ENCODE results near the gene GBA3. TPM values are rescaled to one million over a fixed set of nuclear protein-coding genes. Genes with fewer than 3 reads are reported as not detected.

GBA3 gene
- not detected in 2 replicates for polyA plus RNA-seq (2013)

GRCh38 chr4:22692736-22693135 is at the start of gene GBA3:
TSS of gene GBA3 (plus strand) at chr4:22692937.
- Histone ChIP-seq H4K91ac (ENCODE audit: low read depth, low read length) (no peak within 1 kb of the TSS), H3K9ac (ENCODE audit: low read length) (no peak within 1 kb of the TSS), H2BK12ac (ENCODE audit: low read length) (no peak within 1 kb of the TSS), H3K4me1 (ENCODE audit: control insufficient read depth in 1 of 2, insufficient read depth in 2 of 2, low read length in 2 of 2) (peaks cover 0 to 2% of the 10 kb centered on the region in 2 experiments), H3K14ac (ENCODE audit: low read length) (no peak within 1 kb of the TSS), H3K4me2 (ENCODE audit: low read length) (no peak within 1 kb of the TSS), H3K4ac (ENCODE audit: low read depth, low read length) (no peak within 1 kb of the TSS), H3K79me2 (ENCODE audit: control insufficient read depth, insufficient read depth, low read length, poor library complexity) (no peaks in the 10 kb centered on the region), H2AK5ac (ENCODE audit: low read length) (no peak within 1 kb of the TSS), H2BK120ac (ENCODE audit: insufficient read depth, low read length, poor library complexity) (no peak within 1 kb of the TSS), H4K12ac (ENCODE audit: low read depth, low read length) (no peak within 1 kb of the TSS), H3K27ac (ENCODE audit: low read depth, low read length) (no peak within 1 kb of the TSS), H4K8ac (ENCODE audit: low read depth, low read length) (no peak within 1 kb of the TSS), H3K9me3 (ENCODE audit: insufficient read depth, low read depth, low read length) (no peaks in the 10 kb centered on the region), H3K27me3 (ENCODE audit: insufficient read depth, low read length) (no peaks in the 10 kb centered on the region), H3K4me3 (ENCODE audit: low read depth, low read length) (no peak within 1 kb of the TSS), H2BK5ac (ENCODE audit: low read depth, low read length, poor library complexity) (no peak within 1 kb of the TSS), H3K23ac (ENCODE audit: low read length) (no peak within 1 kb of the TSS), H3K18ac (ENCODE audit: low read length) (no peak within 1 kb of the TSS), H3K79me1 (ENCODE audit: low read length) (no peaks in the 10 kb centered on the region), H3K36me3 (ENCODE audit: control insufficient read depth in 1 of 2, insufficient read depth in 2 of 2, low read length in 2 of 2) (no peaks in the 10 kb centered on the region), H2AFZ (ENCODE audit: insufficient read depth, low read length, poor library complexity) (peak within 1 kb of the TSS; percentile 17)
- WGBS (ENCODE audit: extremely low coverage, insufficient coverage, insufficient read length): no CpG with 5 or more reads among the region's 1 CpG
- no peak for DNase-seq

GRCh38 chr4:22643952-22644351 is 48.8 kb upstream of the GBA3 start:
- H3K79me1 ChIP-seq (ENCODE audit: low read length): no peaks in the 10 kb centered on the region
- no peak overlapping the region for H3K9ac ChIP-seq (ENCODE audit: low read length)
- H3K4me2 ChIP-seq (ENCODE audit: low read length): no peak overlapping the region
- H3K4me1 ChIP-seq (ENCODE audit: control insufficient read depth in 1 of 2, insufficient read depth in 2 of 2, low read length in 2 of 2): no peaks in the 10 kb centered on the region
- no peak overlapping the region for H2BK5ac ChIP-seq (ENCODE audit: low read depth, low read length, poor library complexity)
- H3K79me2 ChIP-seq (ENCODE audit: control insufficient read depth, insufficient read depth, low read length, poor library complexity): no peaks in the 10 kb centered on the region
- no peak for DNase-seq
- no peaks in the 10 kb centered on the region for H3K9me3 ChIP-seq (ENCODE audit: insufficient read depth, low read depth, low read length)
- H3K23ac ChIP-seq (ENCODE audit: low read length): no peak overlapping the region
- H2BK12ac ChIP-seq (ENCODE audit: low read length): no peak overlapping the region
- H3K4me3 ChIP-seq (ENCODE audit: low read depth, low read length): no peak overlapping the region
- no peaks in the 10 kb centered on the region for H3K27me3 ChIP-seq (ENCODE audit: insufficient read depth, low read length)
- H3K14ac ChIP-seq (ENCODE audit: low read length): no peak overlapping the region
- no peak overlapping the region for H2BK120ac ChIP-seq (ENCODE audit: insufficient read depth, low read length, poor library complexity)
- no peak overlapping the region for H4K12ac ChIP-seq (ENCODE audit: low read depth, low read length)
- no CpG with 5 or more reads among the region's 4 CpGs for WGBS (ENCODE audit: extremely low coverage, insufficient coverage, insufficient read length)
- H2AFZ ChIP-seq (ENCODE audit: insufficient read depth, low read length, poor library complexity): no peak overlapping the region
- no peak overlapping the region for H3K4ac ChIP-seq (ENCODE audit: low read depth, low read length)
- H3K27ac ChIP-seq (ENCODE audit: low read depth, low read length): no peak overlapping the region
- H3K36me3 ChIP-seq (ENCODE audit: control insufficient read depth in 1 of 2, insufficient read depth in 2 of 2, low read length in 2 of 2): no peaks in the 10 kb centered on the region
- H4K91ac ChIP-seq (ENCODE audit: low read depth, low read length): no peak overlapping the region
- no peak overlapping the region for H4K8ac ChIP-seq (ENCODE audit: low read depth, low read length)
- H3K18ac ChIP-seq (ENCODE audit: low read length): no peak overlapping the region
- H2AK5ac ChIP-seq (ENCODE audit: low read length): no peak overlapping the region

GRCh38 chr4:22645481-22646182 is 47.1 kb upstream of the GBA3 start:
- Histone ChIP-seq H4K91ac (ENCODE audit: low read depth, low read length) (no peak overlapping the region), H3K4me3 (ENCODE audit: low read depth, low read length) (no peak overlapping the region), H3K14ac (ENCODE audit: low read length) (no peak overlapping the region), H3K4me2 (ENCODE audit: low read length) (no peak overlapping the region), H3K4ac (ENCODE audit: low read depth, low read length) (no peak overlapping the region), H2BK5ac (ENCODE audit: low read depth, low read length, poor library complexity) (no peak overlapping the region), H3K36me3 (ENCODE audit: control insufficient read depth in 1 of 2, insufficient read depth in 2 of 2, low read length in 2 of 2) (no peaks in the 10 kb centered on the region), H2AFZ (ENCODE audit: insufficient read depth, low read length, poor library complexity) (no peak overlapping the region), H3K9ac (ENCODE audit: low read length) (no peak overlapping the region), H3K9me3 (ENCODE audit: insufficient read depth, low read depth, low read length) (no peaks in the 10 kb centered on the region), H4K12ac (ENCODE audit: low read depth, low read length) (no peak overlapping the region), H2BK12ac (ENCODE audit: low read length) (no peak overlapping the region), H3K23ac (ENCODE audit: low read length) (no peak overlapping the region), H2BK120ac (ENCODE audit: insufficient read depth, low read length, poor library complexity) (no peak overlapping the region), H3K27ac (ENCODE audit: low read depth, low read length) (no peak overlapping the region), H3K79me2 (ENCODE audit: control insufficient read depth, insufficient read depth, low read length, poor library complexity) (no peaks in the 10 kb centered on the region), H3K27me3 (ENCODE audit: insufficient read depth, low read length) (no peaks in the 10 kb centered on the region), H3K4me1 (ENCODE audit: control insufficient read depth in 1 of 2, insufficient read depth in 2 of 2, low read length in 2 of 2) (no peaks in the 10 kb centered on the region), H4K8ac (ENCODE audit: low read depth, low read length) (no peak overlapping the region), H2AK5ac (ENCODE audit: low read length) (no peak overlapping the region), H3K79me1 (ENCODE audit: low read length) (no peaks in the 10 kb centered on the region), H3K18ac (ENCODE audit: low read length) (no peak overlapping the region)
- WGBS (ENCODE audit: extremely low coverage, insufficient coverage, insufficient read length): no CpG with 5 or more reads among the region's 1 CpG
- no peak for DNase-seq

GRCh38 chr4:22648996-22649395 is 43.7 kb upstream of the GBA3 start:
- no peak overlapping the region for H4K91ac ChIP-seq (ENCODE audit: low read depth, low read length)
- WGBS (ENCODE audit: extremely low coverage, insufficient coverage, insufficient read length): no CpG with 5 or more reads among the region's 8 CpGs
- H3K79me2 ChIP-seq (ENCODE audit: control insufficient read depth, insufficient read depth, low read length, poor library complexity): no peaks in the 10 kb centered on the region
- no peak overlapping the region for H3K4ac ChIP-seq (ENCODE audit: low read depth, low read length)
- no peak overlapping the region for H3K27ac ChIP-seq (ENCODE audit: low read depth, low read length)
- H3K4me1 ChIP-seq (ENCODE audit: control insufficient read depth in 1 of 2, insufficient read depth in 2 of 2, low read length in 2 of 2): no peaks in the 10 kb centered on the region
- no peak overlapping the region for H3K14ac ChIP-seq (ENCODE audit: low read length)
- no peak overlapping the region for H2AK5ac ChIP-seq (ENCODE audit: low read length)
- H3K23ac ChIP-seq (ENCODE audit: low read length): no peak overlapping the region
- DNase-seq: no peak
- H4K8ac ChIP-seq (ENCODE audit: low read depth, low read length): no peak overlapping the region
- no peak overlapping the region for H3K4me3 ChIP-seq (ENCODE audit: low read depth, low read length)
- H2BK120ac ChIP-seq (ENCODE audit: insufficient read depth, low read length, poor library complexity): no peak overlapping the region
- H3K9ac ChIP-seq (ENCODE audit: low read length): no peak overlapping the region
- no peak overlapping the region for H4K12ac ChIP-seq (ENCODE audit: low read depth, low read length)
- H2BK12ac ChIP-seq (ENCODE audit: low read length): no peak overlapping the region
- no peaks in the 10 kb centered on the region for H3K79me1 ChIP-seq (ENCODE audit: low read length)
- no peak overlapping the region for H3K4me2 ChIP-seq (ENCODE audit: low read length)
- H2BK5ac ChIP-seq (ENCODE audit: low read depth, low read length, poor library complexity): no peak overlapping the region
- H3K18ac ChIP-seq (ENCODE audit: low read length): no peak overlapping the region
- H3K36me3 ChIP-seq (ENCODE audit: control insufficient read depth in 1 of 2, insufficient read depth in 2 of 2, low read length in 2 of 2): no peaks in the 10 kb centered on the region
- H3K27me3 ChIP-seq (ENCODE audit: insufficient read depth, low read length): no peaks in the 10 kb centered on the region
- no peaks in the 10 kb centered on the region for H3K9me3 ChIP-seq (ENCODE audit: insufficient read depth, low read depth, low read length)
- H2AFZ ChIP-seq (ENCODE audit: insufficient read depth, low read length, poor library complexity): no peak overlapping the region

Data from trophoblast cell (in vitro differentiated cells and primary cell).